ENCODE data around the gene HAGH. TPM values are rescaled to one million over a fixed set of nuclear protein-coding genes. Genes with fewer than 3 reads are reported as not detected.

The HAGH gene
- total RNA-seq, 1 donor from 2014 or later: 35.9 TPM

- no peaks in the 10 kb centered on the region for H3K36me3 Mint-ChIP-seq (ENCODE audit: low read depth, unreplicated experiment)
- H3K9me3 Mint-ChIP-seq (ENCODE audit: unreplicated experiment): no peaks in the 10 kb centered on the region
- Histone ChIP-seq H3K79me2 (ENCODE audit: insufficient read depth, low read length) (no peaks in the 10 kb centered on the region), H3K4me2 (ENCODE audit: low read length) (peak overlapping the region; percentile 28), H3K4me3 (ENCODE audit: insufficient read depth, low read depth, low read length) (no peak overlapping the region), H2AFZ (ENCODE audit: low read depth, low read length) (no peak overlapping the region), H3K9me3 (ENCODE audit: insufficient read depth, low read depth, low read length) (no peaks in the 10 kb centered on the region), H3K36me3 (ENCODE audit: insufficient read depth, low read length) (no peaks in the 10 kb centered on the region), H3K9ac (ENCODE audit: low read length) (no peak overlapping the region), H3K27me3 (ENCODE audit: insufficient read depth, low read length) (peaks cover 64% of the 10 kb centered on the region), H3K4me1 (ENCODE audit: insufficient read depth, low read length) (no peaks in the 10 kb centered on the region), H4K20me1 (ENCODE audit: insufficient read depth, low read length) (no peaks in the 10 kb centered on the region), H3K27ac (ENCODE audit: low read depth, low read length) (no peak overlapping the region)
- peaks cover 5% of the 10 kb centered on the region for H3K4me1 Mint-ChIP-seq (ENCODE audit: low read depth, unreplicated experiment)
- no peak for FAIRE-seq
- H3K27ac Mint-ChIP-seq (ENCODE audit: unreplicated experiment): peak overlapping the region; percentile 22
- DNase-seq (ENCODE audit: low read depth): no peak
- peak; percentile 46 for TF ChIP-seq EZH2 (IDR thresholded peaks at IDR 0.05; ENCODE audit: insufficient read depth, low read length)
- no peak for TF ChIP-seq CTCF (IDR thresholded peaks at IDR 0.05; ENCODE audit: insufficient read depth, low read depth, low read length)
- H3K27me3 Mint-ChIP-seq (ENCODE audit: low read depth, unreplicated experiment): peaks cover 73% of the 10 kb centered on the region
- peak overlapping the region; percentile 3 for H3K4me3 Mint-ChIP-seq (ENCODE audit: unreplicated experiment)
Observed at GRCh38 chr16:1858189-1858865, 31.7 kb upstream of the HAGH start.

- DNase-seq (ENCODE audit: low read depth) (no peak), FAIRE-seq (no peak)
- Histone ChIP-seq H3K27ac (ENCODE audit: low read depth, low read length) (no peak overlapping the region), H3K36me3 (ENCODE audit: insufficient read depth, low read length) (no peaks in the 10 kb centered on the region), H3K9me3 (ENCODE audit: insufficient read depth, low read depth, low read length) (no peaks in the 10 kb centered on the region), H3K9ac (ENCODE audit: low read length) (no peak overlapping the region), H4K20me1 (ENCODE audit: insufficient read depth, low read length) (no peaks in the 10 kb centered on the region), H3K4me2 (ENCODE audit: low read length) (no peak overlapping the region), H2AFZ (ENCODE audit: low read depth, low read length) (no peak overlapping the region), H3K79me2 (ENCODE audit: insufficient read depth, low read length) (no peaks in the 10 kb centered on the region), H3K4me3 (ENCODE audit: insufficient read depth, low read depth, low read length) (no peak overlapping the region), H3K4me1 (ENCODE audit: insufficient read depth, low read length) (no peaks in the 10 kb centered on the region), H3K27me3 (ENCODE audit: insufficient read depth, low read length) (peaks cover 66% of the 10 kb centered on the region)
- Mint-ChIP-seq H3K27me3 (ENCODE audit: low read depth, unreplicated experiment) (peaks cover 76% of the 10 kb centered on the region), H3K36me3 (ENCODE audit: low read depth, unreplicated experiment) (no peaks in the 10 kb centered on the region), H3K4me1 (ENCODE audit: low read depth, unreplicated experiment) (peaks cover 5% of the 10 kb centered on the region), H3K27ac (ENCODE audit: unreplicated experiment) (no peak overlapping the region), H3K4me3 (ENCODE audit: unreplicated experiment) (no peak overlapping the region), H3K9me3 (ENCODE audit: unreplicated experiment) (no peaks in the 10 kb centered on the region)
- no peak for TF ChIP-seq EZH2 (IDR thresholded peaks at IDR 0.05; ENCODE audit: insufficient read depth, low read length)
- TF ChIP-seq CTCF (IDR thresholded peaks at IDR 0.05; ENCODE audit: insufficient read depth, low read depth, low read length): no peak
Observed at GRCh38 chr16:1857433-1858097, 30.9 kb upstream of the HAGH start.

GRCh38 chr16:1851793-1852192 is 25.2 kb upstream of the HAGH start:
- Histone ChIP-seq H3K36me3 (ENCODE audit: insufficient read depth, low read length) (no peaks in the 10 kb centered on the region), H4K20me1 (ENCODE audit: insufficient read depth, low read length) (no peaks in the 10 kb centered on the region), H3K9me3 (ENCODE audit: insufficient read depth, low read depth, low read length) (no peaks in the 10 kb centered on the region), H2AFZ (ENCODE audit: low read depth, low read length) (no peak overlapping the region), H3K27ac (ENCODE audit: low read depth, low read length) (no peak overlapping the region), H3K9ac (ENCODE audit: low read length) (no peak overlapping the region), H3K4me1 (ENCODE audit: insufficient read depth, low read length) (no peaks in the 10 kb centered on the region), H3K79me2 (ENCODE audit: insufficient read depth, low read length) (no peaks in the 10 kb centered on the region), H3K4me2 (ENCODE audit: low read length) (no peak overlapping the region), H3K27me3 (ENCODE audit: insufficient read depth, low read length) (peaks cover 31% of the 10 kb centered on the region), H3K4me3 (ENCODE audit: insufficient read depth, low read depth, low read length) (no peak overlapping the region)
- Mint-ChIP-seq H3K36me3 (ENCODE audit: low read depth, unreplicated experiment) (no peaks in the 10 kb centered on the region), H3K4me3 (ENCODE audit: unreplicated experiment) (no peak overlapping the region), H3K27ac (ENCODE audit: unreplicated experiment) (no peak overlapping the region), H3K4me1 (ENCODE audit: low read depth, unreplicated experiment) (no peaks in the 10 kb centered on the region), H3K27me3 (ENCODE audit: low read depth, unreplicated experiment) (peaks cover 60% of the 10 kb centered on the region), H3K9me3 (ENCODE audit: unreplicated experiment) (peaks cover 2% of the 10 kb centered on the region)
- FAIRE-seq (no peak), DNase-seq (ENCODE audit: low read depth) (no peak)
- TF ChIP-seq EZH2 (IDR thresholded peaks at IDR 0.05; ENCODE audit: insufficient read depth, low read length) (no peak), CTCF (IDR thresholded peaks at IDR 0.05; ENCODE audit: insufficient read depth, low read depth, low read length) (no peak)
